ENCODE measurements around the gene MED13L. TPM values are rescaled to one million over a fixed set of nuclear protein-coding genes. Genes with fewer than 3 reads are reported as not detected.

Gene MED13L
- total and polyA plus RNA-seq, 12 donors: 8.8 to 106 (median 73.8) TPM

DNA sequence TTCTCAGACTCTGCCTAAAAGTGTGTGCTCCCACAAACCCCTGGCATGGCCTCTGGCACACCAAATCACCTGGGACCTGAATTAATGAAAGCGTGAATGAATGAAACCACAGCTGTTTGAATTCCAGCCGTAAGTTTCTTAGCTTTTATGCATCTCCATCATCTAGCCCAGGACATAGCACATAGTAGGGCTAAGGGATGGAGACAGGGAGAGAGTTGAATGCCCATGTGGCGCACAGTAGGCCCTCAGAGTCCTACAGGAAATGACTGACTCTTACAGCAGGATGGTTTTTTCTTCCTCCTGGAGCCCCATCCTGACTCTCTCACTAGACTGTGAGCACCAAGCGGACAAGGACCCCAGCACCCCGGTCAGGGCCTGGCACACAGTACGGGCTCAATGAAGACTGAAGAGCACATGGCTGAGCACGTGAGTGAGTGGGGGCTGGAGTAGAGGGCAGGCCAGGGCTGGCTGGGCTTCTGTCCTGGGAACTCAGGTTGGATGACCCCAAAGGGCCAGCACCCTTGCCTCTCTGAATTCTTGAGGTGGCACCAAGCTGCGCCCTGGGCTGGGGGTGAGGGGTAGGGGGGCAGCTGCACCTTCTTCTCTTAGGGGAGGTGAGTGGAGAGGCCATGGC is 351.3 kb downstream of the MED13L start:
- TF ChIP-seq, protein P1, sequence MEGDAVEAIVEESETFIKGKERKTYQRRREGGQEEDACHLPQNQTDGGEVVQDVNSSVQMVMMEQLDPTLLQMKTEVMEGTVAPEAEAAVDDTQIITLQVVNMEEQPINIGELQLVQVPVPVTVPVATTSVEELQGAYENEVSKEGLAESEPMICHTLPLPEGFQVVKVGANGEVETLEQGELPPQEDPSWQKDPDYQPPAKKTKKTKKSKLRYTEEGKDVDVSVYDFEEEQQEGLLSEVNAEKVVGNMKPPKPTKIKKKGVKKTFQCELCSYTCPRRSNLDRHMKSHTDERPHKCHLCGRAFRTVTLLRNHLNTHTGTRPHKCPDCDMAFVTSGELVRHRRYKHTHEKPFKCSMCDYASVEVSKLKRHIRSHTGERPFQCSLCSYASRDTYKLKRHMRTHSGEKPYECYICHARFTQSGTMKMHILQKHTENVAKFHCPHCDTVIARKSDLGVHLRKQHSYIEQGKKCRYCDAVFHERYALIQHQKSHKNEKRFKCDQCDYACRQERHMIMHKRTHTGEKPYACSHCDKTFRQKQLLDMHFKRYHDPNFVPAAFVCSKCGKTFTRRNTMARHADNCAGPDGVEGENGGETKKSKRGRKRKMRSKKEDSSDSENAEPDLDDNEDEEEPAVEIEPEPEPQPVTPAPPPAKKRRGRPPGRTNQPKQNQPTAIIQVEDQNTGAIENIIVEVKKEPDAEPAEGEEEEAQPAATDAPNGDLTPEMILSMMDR (IDR thresholded peaks at IDR 0.05): no peak
- TF ChIP-seq POLR2A (IDR thresholded peaks at IDR 0.05): no peak
- Histone ChIP-seq H3K36me3 (replicated peaks in 1 of 2) (no peaks in the 10 kb centered on the region), H3K4me1 (replicated peaks in 1 of 2) (no peaks in the 10 kb centered on the region), H3K27ac (no peak overlapping the region), H3K27me3 (no peaks in the 10 kb centered on the region), H3K4me3 (no peak overlapping the region), H3K9me3 (replicated peaks in 1 of 3) (no peaks in the 10 kb centered on the region)
- intact Hi-C loops (cut with DNase I): no loop called here
- 82 to 93% (median 85%) methylated on average over 6 to 8 of the region's 8 CpGs for WGBS, 4 donors
- DNase-seq: no peak

DNA sequence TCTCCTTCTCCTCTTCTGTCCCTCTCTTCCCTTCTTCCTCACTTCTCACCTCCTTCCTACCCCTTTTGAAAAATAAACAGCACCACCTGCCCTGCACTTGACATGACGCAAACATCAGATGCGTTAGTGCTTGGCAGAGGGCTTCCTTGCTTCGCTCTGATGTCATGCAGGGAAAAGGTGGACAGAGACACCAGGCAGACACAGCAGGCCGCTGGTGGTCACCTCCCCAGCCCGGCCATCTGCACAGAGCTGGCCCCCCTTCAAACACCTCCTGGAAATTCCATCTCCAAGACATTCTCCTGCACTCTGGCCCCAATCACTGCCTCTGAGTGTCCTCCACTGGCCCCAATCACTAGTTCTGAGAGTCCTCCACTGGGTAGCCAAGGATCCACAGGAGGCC is 353.6 kb downstream of the MED13L start:
- no peak for TF ChIP-seq POLR2A (IDR thresholded peaks at IDR 0.05)
- TF ChIP-seq, protein P1 (IDR thresholded peaks at IDR 0.05): no peak
- H3K9me3 ChIP-seq (replicated peaks in 1 of 3): no peaks in the 10 kb centered on the region
- no peaks in the 10 kb centered on the region for H3K36me3 ChIP-seq (replicated peaks in 1 of 2)
- H3K27me3 ChIP-seq: no peaks in the 10 kb centered on the region
- intact Hi-C loops (cut with DNase I): no loop called here
- 89 to 95% (median 90%) methylated on average over 5 of the region's 5 CpGs for WGBS, 4 donors
- no peak overlapping the region for H3K27ac ChIP-seq
- no peak overlapping the region for H3K4me3 ChIP-seq
- DNase-seq: no peak
- no peaks in the 10 kb centered on the region for H3K4me1 ChIP-seq (replicated peaks in 1 of 2)

DNA sequence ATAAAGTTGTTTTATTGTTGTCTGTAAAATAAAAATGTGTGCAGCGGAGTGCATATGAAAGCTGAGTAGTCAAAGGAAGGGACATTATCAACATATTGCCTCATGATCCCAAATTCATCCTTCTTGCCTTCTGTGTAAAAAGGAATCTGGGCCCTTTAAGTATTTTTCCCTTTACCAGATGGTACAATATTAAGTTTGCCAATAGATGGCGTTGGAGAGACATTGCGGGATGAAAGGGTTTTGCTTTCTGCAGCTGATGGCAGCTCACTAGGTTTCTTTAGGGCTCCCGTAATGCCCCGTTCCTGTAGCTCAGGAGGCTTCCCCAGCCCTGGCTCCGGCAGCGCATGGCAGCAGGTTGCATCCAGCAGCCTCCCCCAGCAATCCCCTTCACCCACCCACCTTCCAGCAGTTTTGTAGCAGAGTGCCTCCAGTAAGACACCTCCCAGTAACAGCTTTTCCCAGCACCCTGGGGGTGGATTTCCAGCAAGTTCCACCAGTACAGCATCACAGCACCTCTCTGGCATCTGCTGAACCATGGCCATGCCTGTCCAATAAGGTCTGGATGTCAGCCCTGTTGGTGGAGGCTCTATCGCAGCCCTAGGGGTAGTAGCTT is 354.4 kb downstream of the MED13L start:
- 82 to 87% (median 83%) methylated on average over 6 to 8 of the region's 8 CpGs for WGBS, 4 donors
- H3K27me3 ChIP-seq: peaks cover 3% of the 10 kb centered on the region

DNA sequence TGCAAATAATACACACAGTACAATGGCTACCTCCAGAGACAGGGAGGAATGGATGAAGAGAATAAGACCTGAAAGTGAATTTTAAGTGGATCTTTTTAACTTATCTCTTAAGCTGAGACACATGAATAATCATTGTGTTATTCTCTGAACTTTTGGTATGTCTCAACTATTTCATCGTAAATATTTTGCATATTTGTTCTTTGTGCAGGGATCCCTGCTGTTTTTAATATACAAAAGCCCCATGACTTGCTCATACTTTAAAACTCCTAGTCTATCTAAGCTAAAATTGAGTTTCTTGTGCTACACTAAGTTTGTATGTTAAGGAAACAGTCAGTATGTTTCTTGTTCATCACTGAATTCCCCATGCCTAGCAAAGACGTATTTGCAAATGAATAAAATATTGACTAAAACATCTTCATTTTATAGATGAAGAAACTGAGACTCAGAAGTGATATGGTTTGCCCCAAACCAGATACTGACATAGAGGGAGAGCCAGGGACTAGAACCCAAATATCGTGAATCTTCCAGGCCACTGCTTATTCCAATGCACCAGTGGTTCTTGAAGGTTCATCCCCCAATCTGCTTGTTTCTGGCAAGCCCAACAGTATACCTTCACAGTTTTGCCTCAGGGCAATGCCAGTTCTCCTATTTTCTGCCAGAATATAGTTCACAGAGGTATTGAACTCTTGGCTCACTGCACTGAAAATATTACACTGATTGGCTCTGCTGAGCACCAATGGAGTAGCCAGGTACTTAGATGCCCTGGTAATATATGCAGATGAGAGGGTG is 356.9 kb downstream of the MED13L start:
- H3K4me1 ChIP-seq (replicated peaks in 1 of 2): peaks cover 0 to 6% of the 10 kb centered on the region in 2 donors
- no peak overlapping the region for H3K27ac ChIP-seq
- intact Hi-C loops (cut with DNase I): no loop called here
- H3K36me3 ChIP-seq (replicated peaks in 1 of 2): no peaks in the 10 kb centered on the region
- no peak for TF ChIP-seq POLR2A (IDR thresholded peaks at IDR 0.05)
- TF ChIP-seq, protein P1 (IDR thresholded peaks at IDR 0.05): no peak
- DNase-seq: no peak
- no peak overlapping the region for H3K4me3 ChIP-seq
- WGBS, 4 donors: 66 to 81% (median 73%) methylated on average over 3 of the region's 3 CpGs
- no peaks in the 10 kb centered on the region for H3K9me3 ChIP-seq (replicated peaks in 1 of 3)
- H3K27me3 ChIP-seq: peaks cover 5% of the 10 kb centered on the region

More for the DNA sequence above, 354.4 kb downstream of the MED13L start:
- DNase-seq: no peak
- H3K27ac ChIP-seq: no peak overlapping the region
- no peak for TF ChIP-seq POLR2A (IDR thresholded peaks at IDR 0.05)
- TF ChIP-seq, protein P1 (IDR thresholded peaks at IDR 0.05): no peak
- no peaks in the 10 kb centered on the region for H3K4me1 ChIP-seq (replicated peaks in 1 of 2)
- no peak overlapping the region for H3K4me3 ChIP-seq
- H3K36me3 ChIP-seq (replicated peaks in 1 of 2): no peaks in the 10 kb centered on the region
- intact Hi-C loops (cut with DNase I): no loop called here
- no peaks in the 10 kb centered on the region for H3K9me3 ChIP-seq (replicated peaks in 1 of 3)
